ENCODE results near the gene NUDT10. TPM values are rescaled to one million over a fixed set of nuclear protein-coding genes. Genes with fewer than 3 reads are reported as not detected.

NUDT10 gene
- total RNA-seq, 1 experiment from 2014 or later = not detected

DNA sequence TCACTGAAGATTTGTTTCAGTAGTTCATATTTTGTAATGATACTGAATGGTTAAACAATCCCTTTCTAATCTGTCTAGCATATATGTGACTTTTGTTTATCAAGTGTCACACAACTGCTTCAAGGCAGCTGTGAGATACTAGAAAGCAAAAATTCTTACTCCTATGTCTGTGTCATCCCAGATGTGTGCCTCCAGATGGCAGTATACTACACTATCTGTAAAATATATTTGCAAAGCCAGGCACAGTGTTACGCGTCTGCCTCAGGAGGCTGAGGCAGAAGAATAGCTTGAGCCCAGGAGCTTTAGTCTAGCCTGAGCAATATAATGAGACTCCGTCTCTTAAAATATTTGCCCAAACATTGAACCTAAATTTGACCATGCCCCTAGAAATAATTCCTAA, 4.0 kb downstream of the NUDT10 start:
- no peak overlapping the region for H3K27ac ChIP-seq (ENCODE audit: low read length)
- ATAC-seq = peak; percentile 86
- no peaks in the 10 kb centered on the region for H3K9me3 ChIP-seq (ENCODE audit: control insufficient read depth, insufficient read depth, low read depth, low read length)
- POLR2A ChIA-PET = no interaction called here
- intact Hi-C loops (cut with micrococcal nuclease; ENCODE audit: unreplicated experiment) (loop anchor here (2.0 to 5.0 kb wide), 2 partner anchors 84 to 121 kb away; no protein-coding TSS in a partner anchor), in situ Hi-C loops (cut with HindIII; ENCODE audit: low pct_unique_long_range_greater_than_20kb, low sequenced_read_pairs) (no loop called here)
- TF ChIP-seq, protein P1, sequence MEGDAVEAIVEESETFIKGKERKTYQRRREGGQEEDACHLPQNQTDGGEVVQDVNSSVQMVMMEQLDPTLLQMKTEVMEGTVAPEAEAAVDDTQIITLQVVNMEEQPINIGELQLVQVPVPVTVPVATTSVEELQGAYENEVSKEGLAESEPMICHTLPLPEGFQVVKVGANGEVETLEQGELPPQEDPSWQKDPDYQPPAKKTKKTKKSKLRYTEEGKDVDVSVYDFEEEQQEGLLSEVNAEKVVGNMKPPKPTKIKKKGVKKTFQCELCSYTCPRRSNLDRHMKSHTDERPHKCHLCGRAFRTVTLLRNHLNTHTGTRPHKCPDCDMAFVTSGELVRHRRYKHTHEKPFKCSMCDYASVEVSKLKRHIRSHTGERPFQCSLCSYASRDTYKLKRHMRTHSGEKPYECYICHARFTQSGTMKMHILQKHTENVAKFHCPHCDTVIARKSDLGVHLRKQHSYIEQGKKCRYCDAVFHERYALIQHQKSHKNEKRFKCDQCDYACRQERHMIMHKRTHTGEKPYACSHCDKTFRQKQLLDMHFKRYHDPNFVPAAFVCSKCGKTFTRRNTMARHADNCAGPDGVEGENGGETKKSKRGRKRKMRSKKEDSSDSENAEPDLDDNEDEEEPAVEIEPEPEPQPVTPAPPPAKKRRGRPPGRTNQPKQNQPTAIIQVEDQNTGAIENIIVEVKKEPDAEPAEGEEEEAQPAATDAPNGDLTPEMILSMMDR (IDR thresholded peaks at IDR 0.05) = peak; percentile 64
- TF ChIP-seq, protein P2, sequence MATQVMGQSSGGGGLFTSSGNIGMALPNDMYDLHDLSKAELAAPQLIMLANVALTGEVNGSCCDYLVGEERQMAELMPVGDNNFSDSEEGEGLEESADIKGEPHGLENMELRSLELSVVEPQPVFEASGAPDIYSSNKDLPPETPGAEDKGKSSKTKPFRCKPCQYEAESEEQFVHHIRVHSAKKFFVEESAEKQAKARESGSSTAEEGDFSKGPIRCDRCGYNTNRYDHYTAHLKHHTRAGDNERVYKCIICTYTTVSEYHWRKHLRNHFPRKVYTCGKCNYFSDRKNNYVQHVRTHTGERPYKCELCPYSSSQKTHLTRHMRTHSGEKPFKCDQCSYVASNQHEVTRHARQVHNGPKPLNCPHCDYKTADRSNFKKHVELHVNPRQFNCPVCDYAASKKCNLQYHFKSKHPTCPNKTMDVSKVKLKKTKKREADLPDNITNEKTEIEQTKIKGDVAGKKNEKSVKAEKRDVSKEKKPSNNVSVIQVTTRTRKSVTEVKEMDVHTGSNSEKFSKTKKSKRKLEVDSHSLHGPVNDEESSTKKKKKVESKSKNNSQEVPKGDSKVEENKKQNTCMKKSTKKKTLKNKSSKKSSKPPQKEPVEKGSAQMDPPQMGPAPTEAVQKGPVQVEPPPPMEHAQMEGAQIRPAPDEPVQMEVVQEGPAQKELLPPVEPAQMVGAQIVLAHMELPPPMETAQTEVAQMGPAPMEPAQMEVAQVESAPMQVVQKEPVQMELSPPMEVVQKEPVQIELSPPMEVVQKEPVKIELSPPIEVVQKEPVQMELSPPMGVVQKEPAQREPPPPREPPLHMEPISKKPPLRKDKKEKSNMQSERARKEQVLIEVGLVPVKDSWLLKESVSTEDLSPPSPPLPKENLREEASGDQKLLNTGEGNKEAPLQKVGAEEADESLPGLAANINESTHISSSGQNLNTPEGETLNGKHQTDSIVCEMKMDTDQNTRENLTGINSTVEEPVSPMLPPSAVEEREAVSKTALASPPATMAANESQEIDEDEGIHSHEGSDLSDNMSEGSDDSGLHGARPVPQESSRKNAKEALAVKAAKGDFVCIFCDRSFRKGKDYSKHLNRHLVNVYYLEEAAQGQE (IDR thresholded peaks at IDR 0.05; ENCODE audit: insufficient read depth in 1 of 2, low read depth in 2 of 2, low read length in 1 of 2) = no peak
- no peaks in the 10 kb centered on the region for H3K27me3 ChIP-seq (ENCODE audit: control insufficient read depth, insufficient read depth, low read length)
- BruUV-seq (replicated peaks) = no TSS peak
- CTCF ChIA-PET = interaction anchor here (0.6 to 2.7 kb wide), 4 partner anchors 84 to 125 kb away, joined by 4 to 14 read pairs (median 8); no protein-coding TSS in a partner anchor
- no peak overlapping the region for H3K4me3 ChIP-seq (ENCODE audit: low read depth in 2 of 2, low read length in 2 of 2)
- H3K4me1 ChIP-seq (ENCODE audit: control insufficient read depth, insufficient read depth, low read length) = no peaks in the 10 kb centered on the region
- no peak for DNase-seq (ENCODE audit: low read depth, low spot score)
- H3K36me3 ChIP-seq (ENCODE audit: control insufficient read depth, insufficient read depth, low read length) = no peaks in the 10 kb centered on the region

DNA sequence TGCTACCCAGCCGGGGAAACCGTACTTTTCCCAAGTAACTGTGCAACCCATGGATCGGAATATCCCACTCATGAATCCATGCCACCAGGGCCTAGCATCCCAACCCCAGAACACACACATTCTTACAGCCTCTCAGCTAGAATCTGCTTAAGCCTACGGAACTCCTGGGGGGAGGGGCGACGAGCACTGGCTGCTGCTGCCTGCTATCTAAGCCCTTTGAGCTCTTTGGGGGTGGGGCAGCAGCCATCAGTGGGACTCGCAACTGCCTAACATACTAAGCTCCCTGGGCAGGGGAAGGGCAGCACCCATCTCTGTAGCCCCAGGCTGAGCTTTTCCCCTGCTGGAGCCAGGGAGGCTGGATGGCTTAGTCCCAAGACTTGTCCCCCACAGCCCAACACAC, 28.6 kb downstream of the NUDT10 start:
- Histone ChIP-seq H3K27ac (ENCODE audit: low read length) (no peak overlapping the region), H3K4me1 (ENCODE audit: control insufficient read depth, insufficient read depth, low read length) (no peaks in the 10 kb centered on the region), H3K9me3 (ENCODE audit: control insufficient read depth, insufficient read depth, low read depth, low read length) (no peaks in the 10 kb centered on the region), H3K36me3 (ENCODE audit: control insufficient read depth, insufficient read depth, low read length) (no peaks in the 10 kb centered on the region), H3K27me3 (ENCODE audit: control insufficient read depth, insufficient read depth, low read length) (no peaks in the 10 kb centered on the region), H3K4me3 (ENCODE audit: low read depth in 2 of 2, low read length in 2 of 2) (no peak overlapping the region)
- DNase-seq (ENCODE audit: low read depth, low spot score) (no peak), ATAC-seq (no peak)
- intact Hi-C loops (cut with micrococcal nuclease; ENCODE audit: unreplicated experiment) (no loop called here), in situ Hi-C loops (cut with HindIII; ENCODE audit: low pct_unique_long_range_greater_than_20kb, low sequenced_read_pairs) (no loop called here)
- TF ChIP-seq, protein P1 (IDR thresholded peaks at IDR 0.05) = no peak
- TF ChIP-seq POLR2AphosphoS5 (IDR thresholded peaks at IDR 0.05; ENCODE audit: low read depth, low read length) (no peak), SIN3A (IDR thresholded peaks at IDR 0.05; ENCODE audit: borderline replicate concordance, insufficient read depth, low read depth, low read length) (no peak), TCF7L2 (IDR thresholded peaks at IDR 0.05; ENCODE audit: low read depth, low read length) (no peak)
- TF ChIP-seq, protein P2 (IDR thresholded peaks at IDR 0.05; ENCODE audit: insufficient read depth in 1 of 2, low read depth in 2 of 2, low read length in 1 of 2) = no peak
- ChIA-PET POLR2A (no interaction called here), CTCF (no interaction called here)
- no TSS peak for BruUV-seq (replicated peaks)
